Stimulated activated CD8-positive, alpha-beta memory T cell treated with anti-CD3 and anti-CD28 coated beads, Interleukin-7, amount 100 ng/mL, for 4 hours (primary cell): ENCODE results near the gene ADAP1.

ENCODE experiments used
- DNase-seq, 2 donors: peaks; one replicate each; pipeline ENCODE4 v3.0.0-alpha.2; 2020; ENCODE audit warnings: low read depth in 2 of 2

ADAP1 gene

GRCh38 chr7:895451-896052 lies 58.9 kb downstream of the ADAP1 start:
- DNase-seq = no peak

- DNase-seq = no peak
Measured at GRCh38 chr7:894927-895450, 59.5 kb downstream of the ADAP1 start.

GRCh38 chr7:894164-894867 lies 60.2 kb downstream of the ADAP1 start:
- DNase-seq = no peak

- no peak for DNase-seq
Measured at GRCh38 chr7:893686-894085, 60.8 kb downstream of the ADAP1 start.

GRCh38 chr7:892648-893593 lies 61.6 kb downstream of the ADAP1 start:
- DNase-seq = no peak

GRCh38 chr7:891805-892204 lies 62.7 kb downstream of the ADAP1 start:
- no peak for DNase-seq

GRCh38 chr7:891291-891690 lies 63.2 kb downstream of the ADAP1 start:
- no peak for DNase-seq

GRCh38 chr7:890868-891267 lies 63.6 kb downstream of the ADAP1 start:
- no peak for DNase-seq

GRCh38 chr7:889391-889790 lies 65.1 kb downstream of the ADAP1 start:
- DNase-seq = no peak

GRCh38 chr7:889025-889390 lies 65.5 kb downstream of the ADAP1 start:
- no peak for DNase-seq

GRCh38 chr7:888081-889024 lies 66.1 kb downstream of the ADAP1 start:
- DNase-seq = no peak

- DNase-seq = no peak
Measured at GRCh38 chr7:887488-887820, 67.0 kb downstream of the ADAP1 start.

- DNase-seq = no peak
Measured at GRCh38 chr7:886626-887487, 67.6 kb downstream of the ADAP1 start.

- DNase-seq = no peak
Measured at GRCh38 chr7:885893-886625, 68.4 kb downstream of the ADAP1 start.

GRCh38 chr7:885261-885892 lies 69.1 kb downstream of the ADAP1 start:
- no peak for DNase-seq

GRCh38 chr7:884191-885003 lies 70.1 kb downstream of the ADAP1 start:
- DNase-seq = no peak

GRCh38 chr7:883055-884021 lies 71.1 kb downstream of the ADAP1 start:
- no peak for DNase-seq
